Spleen (tissue), 7 donors: ENCODE measurements around the gene SNAPC5.

Experiments used
- CTCF ChIP-seq, 11 experiments: fragments of 200-600 bp in 7 of 11; fragments of 450-650 bp in 4 of 11; sonication (generic) in 4 of 11; IDR thresholded peaks in 8 of 11; conservative IDR thresholded peaks in 3 of 11; 1 replicate in 7 of 11; 2 replicates in 4 of 11; pipeline versions ENCODE4 v1.4.0 to v1.8.0; 2016 to 2021; ENCODE audit warnings: antibody characterized with exemption in 11 of 11, inconsistent platforms in 4 of 11, mild to moderate bottlenecking in 1 of 11
- POLR2A ChIP-seq, 3 donors: fragments of 450-650 bp; IDR thresholded peaks; one replicate each; pipeline ENCODE4 v1.5.1; 2017; ENCODE audit warnings: antibody characterized with exemption in 3 of 3, mild to moderate bottlenecking in 1 of 3
- POLR2AphosphoS5 ChIP-seq, 3 donors: sonication (generic); formaldehyde crosslinking; IDR thresholded peaks; one replicate each; pipeline ENCODE4 v1.5.1; 2017; ENCODE audit warnings: antibody characterized with exemption in 3 of 3
- donor health status: DM: no; HTN: no; CAD: no; lungs with moderate emphysema.
- donor health status: DM: no; HTN: no; CAD: no.
- donor health status: DM: no; HTN: no; CAD: no.

GRCh38 chr15:66486887-66487286 lies 10.7 kb downstream of the SNAPC5 start:
- TF ChIP-seq POLR2AphosphoS5 (IDR thresholded peaks at IDR 0.05) (no peak), CTCF (IDR thresholded peaks at IDR 0.05 in 8 of 11, conservative IDR thresholded peaks at IDR 0.05 in 3 of 11) (no peak), POLR2A (IDR thresholded peaks at IDR 0.05) (no peak)
